Ramos (cell line): ENCODE data around the gene COCH.

ENCODE experiments used
- in situ Hi-C: fragments of 300-500 bp; cut with MboI; formaldehyde crosslinking; loops from one replicate; pipeline ENCODE4 v1.14.3; 2022; ENCODE audit warnings: low sequenced_read_pairs; ENCODE audit not compliant: unreplicated experiment

COCH gene

GRCh38 chr14:30874120-30874998 is at the start of gene COCH:
Gene COCH, plus strand, starts transcription at chr14:30874559. Its CDS starts 380 bp downstream, at chr14:30874939.
- in situ Hi-C loops: no loop called here

- in situ Hi-C loops: no loop called here
Observed at GRCh38 chr14:30826070-30826469, 48.3 kb upstream of the COCH start.

GRCh38 chr14:30829853-30830252 is 44.5 kb upstream of the COCH start:
- in situ Hi-C loops: no loop called here

GRCh38 chr14:30834353-30834752 is 40.0 kb upstream of the COCH start:
- in situ Hi-C loops: no loop called here

GRCh38 chr14:30838351-30838750 is 36.0 kb upstream of the COCH start:
- in situ Hi-C loops: no loop called here

- in situ Hi-C loops: no loop called here
Observed at GRCh38 chr14:30840086-30840779, 34.1 kb upstream of the COCH start.

GRCh38 chr14:30842431-30842830 is 31.9 kb upstream of the COCH start:
- in situ Hi-C loops: no loop called here

GRCh38 chr14:30848449-30849240 is 25.7 kb upstream of the COCH start:
- in situ Hi-C loops: no loop called here

- in situ Hi-C loops: no loop called here
Observed at GRCh38 chr14:30849354-30849753, 25.0 kb upstream of the COCH start.

- in situ Hi-C loops: no loop called here
Observed at GRCh38 chr14:30849983-30850382, 24.4 kb upstream of the COCH start.

GRCh38 chr14:30853946-30854345 is 20.4 kb upstream of the COCH start:
- in situ Hi-C loops: no loop called here

GRCh38 chr14:30854492-30854891 is 19.9 kb upstream of the COCH start:
- in situ Hi-C loops: no loop called here

GRCh38 chr14:30855345-30856037 is 18.9 kb upstream of the COCH start:
- in situ Hi-C loops: no loop called here

- in situ Hi-C loops: no loop called here
Observed at GRCh38 chr14:30861200-30861599, 13.2 kb upstream of the COCH start.

- in situ Hi-C loops: no loop called here
Observed at GRCh38 chr14:30864934-30865333, 9.4 kb upstream of the COCH start.

- in situ Hi-C loops: no loop called here
Observed at GRCh38 chr14:30868736-30869135, 5.6 kb upstream of the COCH start.

GRCh38 chr14:30869551-30870155 is 4.7 kb upstream of the COCH start:
- in situ Hi-C loops: no loop called here

- in situ Hi-C loops: no loop called here
Observed at GRCh38 chr14:30872602-30873001, 1.8 kb upstream of the COCH start.

- in situ Hi-C loops: no loop called here
Observed at GRCh38 chr14:30873308-30874119, 845 bp upstream of the COCH start.
